Endothelial cell of umbilical vein (primary cell): ENCODE data around the gene STAT4. TPM values are rescaled to one million over a fixed set of nuclear protein-coding genes. Genes with fewer than 3 reads are reported as not detected.

Experiments used
- BruUV-seq: library from RNA; stranded (reverse); fragments of 400-500 nt; replicated peaks from 2 replicates; lab custom pipeline; 2021; lab: Mats Ljungman, UMichigan
- CTCF ChIA-PET: fragments of 300-600, 350-600 bp; sonication (Branson Sonifier 250); formaldehyde crosslinking; loops from one replicate; lab custom pipeline; 2021; ENCODE audit warnings: antibody characterized with exemption, inconsistent platforms; lab: Charles Lee
- POLR2A ChIA-PET: fragments of 300-600, 350-600 bp; sonication (Branson Sonifier 250); formaldehyde crosslinking; loops from one replicate; lab custom pipeline; 2021; ENCODE audit warnings: antibody characterized with exemption, inconsistent platforms; lab: Charles Lee
- DNase-seq: peaks from one replicate; pipeline ENCODE4 v3.0.0-alpha.2; 2011; ENCODE audit warnings: low read depth, low spot score
- FAIRE-seq: peaks from 2 replicates; lab custom pipeline; 2011; peaks lifted over from hg19 to GRCh38; lab: Jason Lieb, UNC
- H2AFZ ChIP-seq: 2 replicates; pipeline ENCODE4 v1.6.0; 2012; ENCODE audit warnings: low read depth, low read length, control low read depth, inconsistent platforms
- H3K27ac ChIP-seq: 2 replicates; pipeline ENCODE4 v1.5.1; 2011; ENCODE audit warnings: low read depth, mild to moderate bottlenecking, control low read depth, low read length, moderate library complexity; ENCODE audit not compliant: insufficient read depth
- H3K27me3 ChIP-seq, 2 experiments: 2 replicates each; pipeline versions ENCODE4 v1.6.0 to v1.6.1; 2011; ENCODE audit warnings: low read length in 2 of 2, mixed read lengths in 1 of 2; ENCODE audit not compliant: control insufficient read depth in 2 of 2, insufficient read depth in 2 of 2
- H3K36me3 ChIP-seq, 2 experiments: 2 replicates in 1 of 2; 3 replicates in 1 of 2; pipeline ENCODE4 v1.5.1; 2011; ENCODE audit warnings: low read length in 2 of 2, mild to moderate bottlenecking in 1 of 2, moderate library complexity in 1 of 2; ENCODE audit not compliant: control insufficient read depth in 2 of 2, insufficient read depth in 2 of 2; ENCODE audit errors: extremely low read depth in 1 of 2
- H3K4me1 ChIP-seq: 3 replicates; pipeline ENCODE4 v1.5.1; 2011; ENCODE audit warnings: mild to moderate bottlenecking, low read length; ENCODE audit not compliant: control insufficient read depth, insufficient read depth; ENCODE audit errors: extremely low read depth
- H3K4me2 ChIP-seq: 2 replicates; pipeline ENCODE4 v1.6.1; 2011; ENCODE audit warnings: low read length, control low read depth, mixed read lengths; ENCODE audit not compliant: insufficient read depth
- H3K4me3 ChIP-seq, 3 experiments: fragments of 200-600 bp in 1 of 3; sonication (generic), shearing (Covaris generic) in 1 of 3; replicated peaks in 1 of 3; 2 replicates each; pipeline ENCODE4 v1.5.1; 2011 to 2016; ENCODE audit warnings: control low read depth in 3 of 3, low read length in 3 of 3, mild to moderate bottlenecking in 2 of 3, inconsistent platforms in 1 of 3, low read depth in 1 of 3, moderate library complexity in 1 of 3; ENCODE audit not compliant: insufficient read depth in 1 of 3
- H3K79me2 ChIP-seq: 2 replicates; pipeline ENCODE4 v1.6.0; 2012; ENCODE audit warnings: low read length, inconsistent platforms; ENCODE audit not compliant: control insufficient read depth, insufficient read depth
- H3K9ac ChIP-seq: replicated peaks from 2 replicates; pipeline ENCODE3; 2011; ENCODE audit warnings: low read length, control low read depth; ENCODE audit not compliant: insufficient read depth; ENCODE audit errors: extremely low read depth
- H3K9me1 ChIP-seq: replicated peaks from 3 replicates; pipeline ENCODE4 v1.6.0; 2011; ENCODE audit warnings: mild to moderate bottlenecking, low read length; ENCODE audit not compliant: control insufficient read depth, insufficient read depth; ENCODE audit errors: extremely low read depth
- H3K9me3 ChIP-seq: replicated peaks from 2 replicates; pipeline ENCODE4 v1.5.1; 2012; ENCODE audit warnings: low read length, inconsistent platforms; ENCODE audit not compliant: control insufficient read depth, insufficient read depth
- H4K20me1 ChIP-seq: replicated peaks from 2 replicates; pipeline ENCODE3; 2011; ENCODE audit warnings: mild to moderate bottlenecking, low read length; ENCODE audit not compliant: control insufficient read depth, insufficient read depth; ENCODE audit errors: extremely low read depth
- EZH2 ChIP-seq: IDR thresholded peaks from 2 replicates; pipeline ENCODE4 v1.6.1; 2012; ENCODE audit warnings: borderline replicate concordance, low read depth, mild to moderate bottlenecking, moderate library complexity, low read length, inconsistent platforms; ENCODE audit not compliant: severe bottlenecking
- FOS ChIP-seq: IDR thresholded peaks from 2 replicates; pipeline ENCODE4 v1.6.1; 2011; ENCODE audit warnings: mild to moderate bottlenecking, low read length, moderate library complexity, borderline replicate concordance; ENCODE audit not compliant: insufficient read depth
- GATA2 ChIP-seq: IDR thresholded peaks from 2 replicates; pipeline ENCODE4 v1.7.0; 2011; ENCODE audit warnings: low read depth, mild to moderate bottlenecking, moderate library complexity, mixed read lengths, low read length; ENCODE audit not compliant: insufficient read length, insufficient read depth
- JUN ChIP-seq: IDR thresholded peaks from 2 replicates; pipeline ENCODE4 v1.6.1; 2011; ENCODE audit warnings: borderline replicate concordance, low read depth; ENCODE audit not compliant: insufficient read length, insufficient read depth
- MAX ChIP-seq: IDR thresholded peaks from 2 replicates; pipeline ENCODE4 v1.6.1; 2011; ENCODE audit not compliant: insufficient read depth, insufficient read length
- MYC ChIP-seq: IDR thresholded peaks from one replicate; pipeline ENCODE4 v1.6.1; 2011; ENCODE audit warnings: mild to moderate bottlenecking, low read depth, low read length
- POLR2A ChIP-seq: IDR thresholded peaks from 2 replicates; pipeline ENCODE4 v1.6.1; 2012; ENCODE audit warnings: low read depth, mild to moderate bottlenecking, control low read depth, low read length
- POLR2AphosphoS5 ChIP-seq: IDR thresholded peaks from 2 replicates; pipeline ENCODE4 v1.6.1; 2012; ENCODE audit warnings: low read depth, mild to moderate bottlenecking, control low read depth, low read length, moderate library complexity; ENCODE audit not compliant: insufficient read depth
- dilution Hi-C: fragments of 300-500 bp; cut with MboI; formaldehyde crosslinking; loops from one replicate; pipeline ENCODE4 v1.15.0; 2019; ENCODE audit warnings: low sequenced_read_pairs; ENCODE audit not compliant: extremely low pct_ligation_motif_present
- intact Hi-C: fragments of 100-400 bp; cut with micrococcal nuclease; formaldehyde crosslinking; loops from one replicate; pipeline ENCODE4 v1.10.0; 2022
- polyA plus RNA-seq, 4 experiments: library from polyadenylated mRNA; depleted of rRNA in 3 of 4; stranded (reverse) in 3 of 4; unstranded in 1 of 4; fragments of >200 nt; gene quantifications; 2 replicates each; pipeline versions ENCODE4 v1.2.1 to v1.2.3, GENCODE V29; 2011 to 2012; ENCODE audit warnings: missing spikeins in 1 of 4
- total RNA-seq: library from RNA; stranded (reverse); gene quantifications from 2 replicates; pipeline ENCODE4 v1.2.3, GENCODE V29; 2021
- TF ChIP-seq, protein P1 (sequence below), 2 donors: IDR thresholded peaks; 1 replicate in 1 of 2; 2 replicates in 1 of 2; pipeline ENCODE4 v1.5.1; 2011; ENCODE audit warnings: low read length in 2 of 2, mild to moderate bottlenecking in 2 of 2, moderate library complexity in 2 of 2, control low read depth in 1 of 2, inconsistent platforms in 1 of 2, low read depth in 1 of 2; ENCODE audit not compliant: insufficient read depth in 1 of 2; ENCODE audit errors: extremely low read depth in 1 of 2

STAT4 gene
- total and polyA plus RNA-seq, 2 donors (not counting 3 experiments of a cell fraction or from before 2014, with no cell fraction given), result 0.46 to 1.2 TPM

- peaks cover 14 to 39% of the 10 kb centered on the region in 2 experiments for H3K36me3 ChIP-seq
- H3K9me1 ChIP-seq, result no peaks in the 10 kb centered on the region
- intact Hi-C loops (loop anchor here (2.0 to 5.0 kb wide), 2 partner anchors 191 to 299 kb away; no protein-coding TSS in a partner anchor), dilution Hi-C loops (no loop called here)
- H2AFZ ChIP-seq, result no peak overlapping the region
- CTCF ChIA-PET, result interaction anchor here (2.5 kb wide), 1 partner anchor 34 kb away, joined by 25 read pairs; no protein-coding TSS in a partner anchor
- BruUV-seq, result no TSS peak
- no peak overlapping the region for H3K4me2 ChIP-seq
- H3K9me3 ChIP-seq, result no peaks in the 10 kb centered on the region
- H3K27ac ChIP-seq, result peak overlapping the region; percentile 87
- DNase-seq, result no peak
- POLR2A ChIA-PET, result no interaction called here
- H3K4me1 ChIP-seq, result peaks cover 61% of the 10 kb centered on the region
- no peak for TF ChIP-seq GATA2
- no peak for TF ChIP-seq MAX
- no peak for TF ChIP-seq POLR2AphosphoS5
- no peak for TF ChIP-seq EZH2
- TF ChIP-seq, protein P1, sequence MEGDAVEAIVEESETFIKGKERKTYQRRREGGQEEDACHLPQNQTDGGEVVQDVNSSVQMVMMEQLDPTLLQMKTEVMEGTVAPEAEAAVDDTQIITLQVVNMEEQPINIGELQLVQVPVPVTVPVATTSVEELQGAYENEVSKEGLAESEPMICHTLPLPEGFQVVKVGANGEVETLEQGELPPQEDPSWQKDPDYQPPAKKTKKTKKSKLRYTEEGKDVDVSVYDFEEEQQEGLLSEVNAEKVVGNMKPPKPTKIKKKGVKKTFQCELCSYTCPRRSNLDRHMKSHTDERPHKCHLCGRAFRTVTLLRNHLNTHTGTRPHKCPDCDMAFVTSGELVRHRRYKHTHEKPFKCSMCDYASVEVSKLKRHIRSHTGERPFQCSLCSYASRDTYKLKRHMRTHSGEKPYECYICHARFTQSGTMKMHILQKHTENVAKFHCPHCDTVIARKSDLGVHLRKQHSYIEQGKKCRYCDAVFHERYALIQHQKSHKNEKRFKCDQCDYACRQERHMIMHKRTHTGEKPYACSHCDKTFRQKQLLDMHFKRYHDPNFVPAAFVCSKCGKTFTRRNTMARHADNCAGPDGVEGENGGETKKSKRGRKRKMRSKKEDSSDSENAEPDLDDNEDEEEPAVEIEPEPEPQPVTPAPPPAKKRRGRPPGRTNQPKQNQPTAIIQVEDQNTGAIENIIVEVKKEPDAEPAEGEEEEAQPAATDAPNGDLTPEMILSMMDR (IDR thresholded peaks at IDR 0.05; ENCODE audit: extremely low read depth in 1 of 2, insufficient read depth in 1 of 2, low read depth in 1 of 2, low read length in 2 of 2), result no peak
- TF ChIP-seq FOS, result no peak
- no peak for TF ChIP-seq JUN
- TF ChIP-seq POLR2A, result no peak
- TF ChIP-seq MYC, result no peak
- H4K20me1 ChIP-seq, result no peaks in the 10 kb centered on the region
- H3K79me2 ChIP-seq, result no peaks in the 10 kb centered on the region
- FAIRE-seq, result no peak
- H3K9ac ChIP-seq, result no peak overlapping the region
- no peaks in the 10 kb centered on the region for H3K27me3 ChIP-seq
- no peak overlapping the region for H3K4me3 ChIP-seq
Observed at GRCh38 chr2:190981333-190981732, 169.5 kb downstream of the STAT4 start.
